ENCODE results near the gene JAG2.

Gene JAG2

GRCh38 chr14:105138551-105139111 is 29.9 kb downstream of the JAG2 start:
- CTCF ChIA-PET = no interaction called here
- no peak overlapping the region for H3K4me3 ChIP-seq (ENCODE audit: low read depth, low read length)
- peaks cover 0 to 35% of the 10 kb centered on the region in 2 experiments; a peak in 1 of 3 replicates for H3K36me3 ChIP-seq (ENCODE audit: control insufficient read depth in 2 of 2, insufficient read depth in 1 of 2, low read length in 2 of 2)

GRCh38 chr14:105138021-105138541 is 30.5 kb downstream of the JAG2 start:
- CTCF ChIA-PET = no interaction called here
- POLR2A ChIA-PET = no interaction called here
- no peak overlapping the region for H3K4me3 ChIP-seq (ENCODE audit: low read depth, low read length)
- peaks cover 0 to 30% of the 10 kb centered on the region in 2 experiments; a peak in 1 of 3 replicates for H3K36me3 ChIP-seq (ENCODE audit: control insufficient read depth in 2 of 2, insufficient read depth in 1 of 2, low read length in 2 of 2)
- no peaks in the 10 kb centered on the region for H3K9me3 ChIP-seq (ENCODE audit: control insufficient read depth, insufficient read depth, low read depth, low read length)
- no peak for TF ChIP-seq ZNF324 (tag by site-specific recombination; IDR thresholded peaks at IDR 0.05)
- TF ChIP-seq ZNF707 (tag by site-specific recombination; IDR thresholded peaks at IDR 0.05) = no peak
- no peak for TF ChIP-seq ZNF37A (tag by site-specific recombination; IDR thresholded peaks at IDR 0.05)
- TF ChIP-seq ZFP3 (tag by site-specific recombination; IDR thresholded peaks at IDR 0.05; ENCODE audit: low read depth) = no peak
- no peak for TF ChIP-seq ZNF48 (tag by site-specific recombination; IDR thresholded peaks at IDR 0.05)
- no peak for TF ChIP-seq ZNF274 (IDR thresholded peaks at IDR 0.05; ENCODE audit: low read length)
- TF ChIP-seq ZNF274 (tag by site-specific recombination; IDR thresholded peaks at IDR 0.05; ENCODE audit: borderline replicate concordance) = no peak
- TF ChIP-seq YY2 (tag by site-specific recombination; IDR thresholded peaks at IDR 0.05) = no peak
- no peak for TF ChIP-seq ZBTB44 (tag by site-specific recombination; IDR thresholded peaks at IDR 0.05)
- no peak for TF ChIP-seq ZNF777 (tag by site-specific recombination; IDR thresholded peaks at IDR 0.05; ENCODE audit: borderline replicate concordance)
- no peak for TF ChIP-seq ZBTB11 (tag by site-specific recombination; conservative IDR thresholded peaks at IDR 0.05; ENCODE audit: low read depth)
- TF ChIP-seq ZNF239 (tag by site-specific recombination; IDR thresholded peaks at IDR 0.05) = no peak
- no peak for TF ChIP-seq ZNF658 (tag by site-specific recombination; IDR thresholded peaks at IDR 0.05)
- no peak for TF ChIP-seq ZBTB17 (tag by site-specific recombination; IDR thresholded peaks at IDR 0.05)
- no peak for TF ChIP-seq ZSCAN23 (tag by site-specific recombination; IDR thresholded peaks at IDR 0.05)
- no peak for TF ChIP-seq ZNF510 (tag by site-specific recombination; IDR thresholded peaks at IDR 0.05; ENCODE audit: insufficient replicate concordance)
- no peak for TF ChIP-seq ZNF623 (tag by site-specific recombination; IDR thresholded peaks at IDR 0.05)
- no peak for TF ChIP-seq ZNF555 (tag by site-specific recombination; conservative IDR thresholded peaks at IDR 0.05)
- no peak for TF ChIP-seq ZNF148 (tag by site-specific recombination; IDR thresholded peaks at IDR 0.05; ENCODE audit: borderline replicate concordance)
- H3K27ac ChIP-seq (ENCODE audit: extremely low read depth, low read depth, low read length) = no peak overlapping the region
- H3K4me1 ChIP-seq (ENCODE audit: control insufficient read depth, insufficient read depth, low read length) = no peaks in the 10 kb centered on the region

More at GRCh38 chr14:105138551-105139111, 29.9 kb downstream of the JAG2 start:
- no peak overlapping the region for H3K27ac ChIP-seq (ENCODE audit: extremely low read depth, low read depth, low read length)
- TF ChIP-seq GLI2 (tag by site-specific recombination; IDR thresholded peaks at IDR 0.05; ENCODE audit: borderline replicate concordance, low read depth) = no peak
- peak; percentile 22; the same call in 1 of the 2 replicates for TF ChIP-seq GLIS1 (tag by site-specific recombination; IDR thresholded peaks at IDR 0.05)
- no peaks in the 10 kb centered on the region for H3K4me1 ChIP-seq (ENCODE audit: control insufficient read depth, insufficient read depth, low read length)
- no peaks in the 10 kb centered on the region for H3K9me3 ChIP-seq (ENCODE audit: control insufficient read depth, insufficient read depth, low read depth, low read length)
- POLR2A ChIA-PET = no interaction called here
